ENCODE data around the gene RANGRF.

RANGRF gene

DNA sequence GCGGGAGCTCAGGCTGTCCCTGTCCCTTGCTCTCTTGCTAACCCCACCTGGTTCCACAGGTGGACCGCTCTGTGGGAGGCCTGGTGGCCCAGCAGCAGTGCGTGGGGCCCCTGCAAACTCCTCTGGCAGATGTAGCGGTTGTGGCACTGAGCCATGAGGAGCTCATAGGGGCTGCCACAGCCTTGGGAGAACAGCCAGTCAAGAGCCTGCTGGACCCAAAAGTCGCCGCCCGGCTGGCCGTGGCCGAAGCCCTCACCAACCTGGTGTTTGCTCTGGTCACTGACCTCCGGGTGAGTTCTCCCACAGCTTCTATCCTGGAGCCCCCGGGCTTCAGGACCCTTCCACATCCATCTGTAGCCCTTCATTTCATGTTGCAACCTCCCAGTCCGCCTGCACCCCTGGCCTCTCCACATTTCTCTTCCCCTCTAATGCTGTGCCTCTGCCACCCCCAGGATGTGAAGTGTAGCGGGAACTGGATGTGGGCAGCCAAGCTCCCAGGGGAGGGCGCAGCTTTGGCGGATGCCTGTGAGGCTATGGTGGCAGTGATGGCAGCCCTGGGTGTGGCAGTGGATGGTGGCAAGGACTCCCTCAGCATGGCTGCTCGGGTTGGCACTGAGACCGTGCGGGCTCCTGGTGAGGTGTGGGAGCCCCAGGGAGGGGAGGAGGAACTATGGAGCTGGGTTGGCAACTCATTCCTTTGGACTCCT lies 23.5 kb upstream of the RANGRF start:
- H3K4me3 ChIP-seq: no peak overlapping the region
- TF ChIP-seq, protein P1, sequence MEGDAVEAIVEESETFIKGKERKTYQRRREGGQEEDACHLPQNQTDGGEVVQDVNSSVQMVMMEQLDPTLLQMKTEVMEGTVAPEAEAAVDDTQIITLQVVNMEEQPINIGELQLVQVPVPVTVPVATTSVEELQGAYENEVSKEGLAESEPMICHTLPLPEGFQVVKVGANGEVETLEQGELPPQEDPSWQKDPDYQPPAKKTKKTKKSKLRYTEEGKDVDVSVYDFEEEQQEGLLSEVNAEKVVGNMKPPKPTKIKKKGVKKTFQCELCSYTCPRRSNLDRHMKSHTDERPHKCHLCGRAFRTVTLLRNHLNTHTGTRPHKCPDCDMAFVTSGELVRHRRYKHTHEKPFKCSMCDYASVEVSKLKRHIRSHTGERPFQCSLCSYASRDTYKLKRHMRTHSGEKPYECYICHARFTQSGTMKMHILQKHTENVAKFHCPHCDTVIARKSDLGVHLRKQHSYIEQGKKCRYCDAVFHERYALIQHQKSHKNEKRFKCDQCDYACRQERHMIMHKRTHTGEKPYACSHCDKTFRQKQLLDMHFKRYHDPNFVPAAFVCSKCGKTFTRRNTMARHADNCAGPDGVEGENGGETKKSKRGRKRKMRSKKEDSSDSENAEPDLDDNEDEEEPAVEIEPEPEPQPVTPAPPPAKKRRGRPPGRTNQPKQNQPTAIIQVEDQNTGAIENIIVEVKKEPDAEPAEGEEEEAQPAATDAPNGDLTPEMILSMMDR (IDR thresholded peaks at IDR 0.05): no peak
- no peak for DNase-seq (ENCODE audit: low spot score)
- H3K27ac ChIP-seq: no peak overlapping the region

DNA sequence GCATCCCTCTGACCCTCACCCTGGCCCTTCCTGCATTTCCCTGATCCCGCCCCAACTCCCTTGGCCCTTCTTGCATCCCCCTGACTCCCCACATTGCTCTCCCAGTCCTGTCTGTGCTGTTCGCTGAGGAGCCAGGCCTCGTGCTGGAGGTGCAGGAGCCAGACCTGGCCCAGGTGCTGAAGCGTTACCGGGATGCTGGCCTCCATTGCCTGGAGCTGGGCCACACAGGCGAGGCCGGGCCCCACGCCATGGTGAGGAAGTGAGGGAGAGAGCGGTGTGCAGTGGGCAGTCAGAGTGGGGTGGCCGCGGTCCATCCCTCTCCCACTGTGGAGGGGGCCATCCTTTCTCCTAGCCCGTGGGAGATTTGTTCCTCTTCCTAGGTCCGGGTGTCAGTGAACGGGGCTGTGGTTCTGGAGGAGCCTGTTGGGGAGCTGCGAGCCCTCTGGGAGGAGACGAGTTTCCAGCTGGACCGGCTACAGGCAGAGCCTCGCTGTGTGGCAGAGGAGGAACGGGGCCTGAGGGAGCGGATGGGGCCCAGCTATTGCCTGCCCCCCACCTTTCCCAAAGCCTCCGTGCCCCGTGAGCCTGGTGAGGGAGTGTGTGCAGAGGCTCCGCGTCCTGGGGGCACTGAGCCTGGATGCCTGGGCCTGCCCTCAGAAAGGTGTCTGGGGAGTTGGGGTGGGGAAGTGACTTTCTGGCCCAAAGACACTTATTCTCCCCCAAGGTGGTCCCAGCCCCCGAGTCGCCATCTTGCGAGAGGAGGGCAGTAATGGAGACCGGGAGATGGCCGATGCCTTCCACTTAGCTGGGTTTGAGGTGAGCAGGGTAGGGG lies 21.6 kb upstream of the RANGRF start:
- TF ChIP-seq, protein P1 (IDR thresholded peaks at IDR 0.05): no peak
- Histone ChIP-seq H3K4me3 (no peak overlapping the region), H3K27ac (no peak overlapping the region)
- DNase-seq (ENCODE audit: low spot score): no peak

DNA sequence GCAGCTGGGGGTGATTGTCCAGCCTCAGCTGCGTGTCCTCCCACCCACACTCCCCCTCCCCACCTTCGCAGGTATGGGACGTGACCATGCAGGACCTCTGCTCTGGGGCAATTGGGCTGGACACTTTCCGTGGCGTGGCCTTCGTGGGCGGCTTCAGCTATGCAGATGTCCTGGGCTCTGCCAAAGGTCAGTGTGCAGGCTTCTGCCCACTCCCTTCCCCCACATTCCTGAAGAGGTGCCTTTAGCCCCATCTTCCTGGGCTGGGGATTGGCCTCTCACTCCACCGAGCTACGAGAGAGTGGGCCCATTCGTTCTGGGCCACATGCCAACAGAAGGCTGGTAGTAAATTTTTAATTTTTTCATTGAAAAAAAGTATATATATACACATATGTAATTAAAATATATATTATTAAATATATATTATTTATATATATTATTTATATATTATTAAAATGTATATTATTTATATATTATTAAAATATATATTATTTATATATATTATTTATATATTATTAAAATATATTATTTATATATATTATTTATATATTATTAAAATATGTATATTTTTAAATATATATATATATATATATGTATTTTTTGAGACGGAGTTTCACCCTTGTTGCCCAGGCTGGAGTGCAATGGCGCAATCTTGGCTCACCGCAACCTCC lies 20.9 kb upstream of the RANGRF start:
- no peak overlapping the region for H3K4me3 ChIP-seq
- no peak overlapping the region for H3K27ac ChIP-seq
- no peak for DNase-seq (ENCODE audit: low spot score)
- TF ChIP-seq, protein P1 (IDR thresholded peaks at IDR 0.05): no peak

DNA sequence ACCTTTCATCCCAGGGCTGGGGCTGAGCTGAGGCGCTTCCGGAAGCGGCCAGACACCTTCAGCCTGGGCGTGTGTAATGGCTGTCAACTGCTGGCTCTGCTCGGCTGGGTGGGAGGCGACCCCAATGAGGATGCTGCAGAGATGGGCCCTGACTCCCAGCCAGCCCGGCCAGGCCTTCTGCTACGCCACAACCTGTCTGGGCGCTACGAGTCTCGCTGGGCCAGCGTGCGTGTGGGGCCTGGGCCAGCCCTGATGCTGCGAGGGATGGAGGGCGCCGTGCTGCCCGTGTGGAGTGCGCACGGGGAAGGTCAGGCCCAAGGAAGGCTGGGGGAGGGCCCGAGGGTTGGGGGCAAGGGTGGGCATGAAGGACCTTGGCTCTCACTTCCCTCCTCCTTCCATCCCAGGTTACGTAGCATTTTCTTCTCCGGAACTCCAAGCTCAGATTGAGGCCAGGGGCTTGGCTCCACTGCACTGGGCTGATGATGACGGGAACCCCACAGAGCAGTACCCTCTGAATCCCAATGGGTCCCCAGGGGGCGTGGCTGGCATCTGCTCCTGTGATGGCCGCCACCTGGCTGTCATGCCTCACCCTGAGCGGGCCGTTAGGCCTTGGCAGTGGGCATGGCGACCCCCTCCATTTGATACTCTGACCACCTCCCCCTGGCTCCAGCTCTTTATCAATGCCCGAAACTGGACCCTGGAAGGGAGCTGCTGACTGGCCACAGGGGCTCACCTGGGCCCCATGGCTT lies 19.7 kb upstream of the RANGRF start:
- DNase-seq (ENCODE audit: low spot score): no peak
- TF ChIP-seq, protein P1 (IDR thresholded peaks at IDR 0.05): no peak
- no peak overlapping the region for H3K4me3 ChIP-seq
- no peak overlapping the region for H3K27ac ChIP-seq

DNA sequence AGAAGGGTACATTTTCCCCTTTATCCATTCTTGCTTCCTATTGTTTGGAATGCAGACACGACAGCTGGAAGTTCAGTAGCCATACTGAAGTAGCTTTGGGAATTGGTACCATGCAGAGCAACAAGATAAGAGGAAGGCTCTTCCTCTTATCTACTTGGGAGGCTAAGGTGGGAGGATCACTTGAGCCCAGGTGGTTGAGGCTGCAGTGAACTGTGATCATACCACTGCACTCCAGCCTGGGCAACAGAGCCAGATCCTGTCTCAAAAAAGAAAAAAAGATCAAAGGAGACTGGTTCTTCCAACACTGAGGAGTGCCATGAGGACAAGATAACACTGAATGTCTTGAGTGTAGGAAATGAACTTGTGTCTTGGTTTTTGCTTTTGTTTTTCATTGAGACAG lies 16.0 kb upstream of the RANGRF start:
- no peak for DNase-seq (ENCODE audit: low spot score)
- no peak overlapping the region for H3K27ac ChIP-seq
- TF ChIP-seq, protein P1 (IDR thresholded peaks at IDR 0.05): no peak
- no peak overlapping the region for H3K4me3 ChIP-seq

DNA sequence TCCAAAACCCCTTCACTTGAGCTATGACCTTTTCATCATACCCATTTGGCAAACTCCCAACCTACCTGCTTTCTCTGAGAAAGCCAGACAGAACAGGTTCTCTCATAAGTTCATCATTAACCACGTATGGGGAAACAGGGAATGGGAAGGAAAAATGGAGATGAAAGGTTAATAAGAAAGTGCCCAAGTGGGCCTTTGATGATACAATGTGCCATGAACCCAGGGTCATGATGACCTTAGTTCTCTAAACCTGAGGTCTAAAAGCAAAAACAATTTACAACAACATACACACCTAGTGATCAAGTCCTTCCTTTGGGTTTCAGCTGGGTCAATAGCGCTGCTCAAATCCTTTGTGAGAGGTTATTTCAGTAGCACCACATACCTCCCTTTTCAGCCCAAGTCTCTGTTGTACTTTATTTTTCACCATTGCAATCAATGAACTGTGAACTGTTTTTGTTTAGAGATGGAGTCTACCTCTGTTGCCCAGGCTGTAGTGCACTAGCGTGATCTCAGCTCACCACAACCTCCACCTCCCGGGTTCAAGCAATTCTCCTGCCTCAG lies 14.5 kb upstream of the RANGRF start:
- DNase-seq (ENCODE audit: low spot score): no peak
- no peak overlapping the region for H3K27ac ChIP-seq
- H3K4me3 ChIP-seq: no peak overlapping the region
- TF ChIP-seq, protein P1 (IDR thresholded peaks at IDR 0.05): no peak

Data from coronary artery (tissue), 2 donors.